ENCODE data around the gene NFATC4.

NFATC4 gene

GRCh38 chr14:24417832-24418491 is 50.0 kb downstream of the NFATC4 start:
- Histone ChIP-seq H3K36me3 (replicated peaks) (no peaks in the 10 kb centered on the region), H3K27me3 (ENCODE audit: low read depth) (no peaks in the 10 kb centered on the region), H3K4me1 (no peaks in the 10 kb centered on the region), H3K4me3 (no peak overlapping the region), H3K9me3 (no peaks in the 10 kb centered on the region)
- no peak for DNase-seq (ENCODE audit: low spot score in 2 of 2)
- in situ Hi-C loops (cut with MboI; ENCODE audit: low sequenced_read_pairs) = no loop called here

GRCh38 chr14:24418492-24418873 is 50.5 kb downstream of the NFATC4 start:
- H3K27me3 ChIP-seq (ENCODE audit: low read depth) = no peaks in the 10 kb centered on the region

GRCh38 chr14:24422261-24422660 is 54.3 kb downstream of the NFATC4 start:
- in situ Hi-C loops (cut with MboI; ENCODE audit: low sequenced_read_pairs) = no loop called here
- no peaks in the 10 kb centered on the region for H3K9me3 ChIP-seq
- no peaks in the 10 kb centered on the region for H3K4me1 ChIP-seq
- H3K27me3 ChIP-seq (ENCODE audit: low read depth) = no peaks in the 10 kb centered on the region
- H3K4me3 ChIP-seq = no peak overlapping the region
- H3K36me3 ChIP-seq (replicated peaks) = no peaks in the 10 kb centered on the region
- DNase-seq (ENCODE audit: low spot score in 2 of 2) = no peak

More at GRCh38 chr14:24418492-24418873, 50.5 kb downstream of the NFATC4 start:
- Histone ChIP-seq H3K36me3 (replicated peaks) (no peaks in the 10 kb centered on the region), H3K9me3 (no peaks in the 10 kb centered on the region), H3K4me3 (no peak overlapping the region), H3K4me1 (no peaks in the 10 kb centered on the region)
- in situ Hi-C loops (cut with MboI; ENCODE audit: low sequenced_read_pairs) = no loop called here
- DNase-seq (ENCODE audit: low spot score in 2 of 2) = no peak

- H3K4me3 ChIP-seq = no peak overlapping the region
- H3K27me3 ChIP-seq (ENCODE audit: low read depth) = no peaks in the 10 kb centered on the region
- H3K36me3 ChIP-seq (replicated peaks) = no peaks in the 10 kb centered on the region
- in situ Hi-C loops (cut with MboI; ENCODE audit: low sequenced_read_pairs) = no loop called here
- no peak for DNase-seq (ENCODE audit: low spot score in 2 of 2)
- H3K4me1 ChIP-seq = no peaks in the 10 kb centered on the region
- H3K9me3 ChIP-seq = no peaks in the 10 kb centered on the region
Observed at GRCh38 chr14:24422694-24423601, 55.0 kb downstream of the NFATC4 start.

GRCh38 chr14:24425704-24426103 is 57.7 kb downstream of the NFATC4 start:
- Histone ChIP-seq H3K4me1 (peaks cover 5% of the 10 kb centered on the region), H3K4me3 (no peak overlapping the region), H3K27me3 (ENCODE audit: low read depth) (no peaks in the 10 kb centered on the region), H3K9me3 (no peaks in the 10 kb centered on the region), H3K36me3 (replicated peaks) (no peaks in the 10 kb centered on the region)
- in situ Hi-C loops (cut with MboI; ENCODE audit: low sequenced_read_pairs) = no loop called here
- DNase-seq (ENCODE audit: low spot score in 2 of 2) = no peak

GRCh38 chr14:24426150-24426911 is 58.3 kb downstream of the NFATC4 start:
- in situ Hi-C loops (cut with MboI; ENCODE audit: low sequenced_read_pairs) = no loop called here
- H3K27me3 ChIP-seq (ENCODE audit: low read depth) = no peaks in the 10 kb centered on the region
- DNase-seq (ENCODE audit: low spot score in 2 of 2) = no peak
- H3K9me3 ChIP-seq = no peaks in the 10 kb centered on the region
- H3K36me3 ChIP-seq (replicated peaks) = no peaks in the 10 kb centered on the region
- H3K4me1 ChIP-seq = peaks cover 10% of the 10 kb centered on the region
- no peak overlapping the region for H3K4me3 ChIP-seq

- in situ Hi-C loops (cut with MboI; ENCODE audit: low sequenced_read_pairs) = no loop called here
- Histone ChIP-seq H3K4me3 (no peak overlapping the region), H3K9me3 (no peaks in the 10 kb centered on the region), H3K4me1 (peaks cover 13% of the 10 kb centered on the region), H3K27me3 (ENCODE audit: low read depth) (no peaks in the 10 kb centered on the region), H3K36me3 (replicated peaks) (no peaks in the 10 kb centered on the region; the same call in 1 of the 2 replicates)
- DNase-seq (ENCODE audit: low spot score in 2 of 2) = no peak
Observed at GRCh38 chr14:24426912-24427536, 59.0 kb downstream of the NFATC4 start.

- Histone ChIP-seq H3K27me3 (ENCODE audit: low read depth) (no peaks in the 10 kb centered on the region), H3K36me3 (replicated peaks) (peaks cover 5% of the 10 kb centered on the region), H3K4me1 (peaks cover 13% of the 10 kb centered on the region), H3K9me3 (no peaks in the 10 kb centered on the region), H3K4me3 (no peak overlapping the region)
- DNase-seq (ENCODE audit: low spot score in 2 of 2) = no peak
- in situ Hi-C loops (cut with MboI; ENCODE audit: low sequenced_read_pairs) = no loop called here
Observed at GRCh38 chr14:24427537-24428508, 59.8 kb downstream of the NFATC4 start.

- in situ Hi-C loops (cut with MboI; ENCODE audit: low sequenced_read_pairs) = no loop called here
- H3K4me1 ChIP-seq = peaks cover 13% of the 10 kb centered on the region
- no peak for DNase-seq (ENCODE audit: low spot score in 2 of 2)
Observed at GRCh38 chr14:24428628-24429394, 60.8 kb downstream of the NFATC4 start.

More at GRCh38 chr14:24428628-24429394, 60.8 kb downstream of the NFATC4 start:
- H3K4me3 ChIP-seq = no peak overlapping the region
- H3K9me3 ChIP-seq = no peaks in the 10 kb centered on the region
- peaks cover 11% of the 10 kb centered on the region for H3K36me3 ChIP-seq (replicated peaks)
- H3K27me3 ChIP-seq (ENCODE audit: low read depth) = no peaks in the 10 kb centered on the region

Measured in HAP-1 (cell line).